Measurements from ENCODE around the gene RAD51. TPM values are rescaled to one million over a fixed set of nuclear protein-coding genes. Genes with fewer than 3 reads are reported as not detected.
A peak's percentile ranks its signal among the peaks of the same experiment; 100 is the strongest.

RAD51 gene
- total RNA-seq, 4 donors from 2014 or later: 1.9 to 8.5 (median 4.5) TPM

DNA sequence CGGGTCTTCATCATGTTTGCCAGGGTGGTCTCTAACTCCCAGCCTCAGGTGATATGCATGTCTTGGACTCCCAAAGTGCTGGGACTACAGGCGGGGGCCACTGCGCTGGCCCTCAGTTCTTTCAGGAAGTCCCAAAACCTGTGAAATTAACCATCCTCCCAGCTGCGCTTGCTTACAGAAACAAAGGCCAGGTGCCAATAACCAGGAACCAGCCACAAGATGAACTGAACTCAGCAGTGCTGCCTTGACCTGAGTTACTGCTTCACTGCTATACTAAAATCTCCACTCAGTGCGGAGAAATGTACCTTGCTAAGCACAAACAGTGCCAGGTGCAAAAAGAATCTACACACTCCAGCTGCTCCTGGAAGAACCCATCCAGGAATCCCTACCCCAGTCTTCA, 65.0 kb downstream of the RAD51 start:
- intact Hi-C loops (cut with DNase I): no loop called here
- no peak overlapping the region for H3K4me3 ChIP-seq
- H3K27ac ChIP-seq: no peak overlapping the region
- no peaks in the 10 kb centered on the region for H3K36me3 ChIP-seq
- H3K9me3 ChIP-seq: no peaks in the 10 kb centered on the region
- DNase-seq: no peak
- H3K4me1 ChIP-seq: peaks cover 19 to 33% (median 23%) of the 10 kb centered on the region in 3 donors
- TF ChIP-seq POLR2A (IDR thresholded peaks at IDR 0.05): no peak
- no peak for TF ChIP-seq CTCF (IDR thresholded peaks at IDR 0.05)
- 81 to 91% methylated on average over 2 to 5 of the region's 5 CpGs for whole genome bisulfite sequencing, 2 donors
- no peaks in the 10 kb centered on the region for H3K27me3 ChIP-seq

GRCh38 chr15:40762919-40763800, 68.2 kb downstream of the RAD51 start:
- 34 to 40% methylated on average over 19 to 35 of the region's 55 CpGs for WGBS, 2 donors
- no peak for DNase-seq
- peak overlapping the region; percentile 35 to 84 (median 52) for H3K4me3 ChIP-seq
- TF ChIP-seq POLR2A (IDR thresholded peaks at IDR 0.05) (no peak), CTCF (IDR thresholded peaks at IDR 0.05) (no peak)
- intact Hi-C loops (cut with DNase I): no loop called here
- H3K27me3 ChIP-seq: no peaks in the 10 kb centered on the region
- H3K27ac ChIP-seq: peak overlapping the region; percentile 86 to 96 (median 90)
- no peaks in the 10 kb centered on the region for H3K9me3 ChIP-seq
- H3K36me3 ChIP-seq: peaks cover 4 to 14% (median 8%) of the 10 kb centered on the region in 3 donors
- peaks cover 49 to 58% (median 54%) of the 10 kb centered on the region in 3 donors for H3K4me1 ChIP-seq

DNA sequence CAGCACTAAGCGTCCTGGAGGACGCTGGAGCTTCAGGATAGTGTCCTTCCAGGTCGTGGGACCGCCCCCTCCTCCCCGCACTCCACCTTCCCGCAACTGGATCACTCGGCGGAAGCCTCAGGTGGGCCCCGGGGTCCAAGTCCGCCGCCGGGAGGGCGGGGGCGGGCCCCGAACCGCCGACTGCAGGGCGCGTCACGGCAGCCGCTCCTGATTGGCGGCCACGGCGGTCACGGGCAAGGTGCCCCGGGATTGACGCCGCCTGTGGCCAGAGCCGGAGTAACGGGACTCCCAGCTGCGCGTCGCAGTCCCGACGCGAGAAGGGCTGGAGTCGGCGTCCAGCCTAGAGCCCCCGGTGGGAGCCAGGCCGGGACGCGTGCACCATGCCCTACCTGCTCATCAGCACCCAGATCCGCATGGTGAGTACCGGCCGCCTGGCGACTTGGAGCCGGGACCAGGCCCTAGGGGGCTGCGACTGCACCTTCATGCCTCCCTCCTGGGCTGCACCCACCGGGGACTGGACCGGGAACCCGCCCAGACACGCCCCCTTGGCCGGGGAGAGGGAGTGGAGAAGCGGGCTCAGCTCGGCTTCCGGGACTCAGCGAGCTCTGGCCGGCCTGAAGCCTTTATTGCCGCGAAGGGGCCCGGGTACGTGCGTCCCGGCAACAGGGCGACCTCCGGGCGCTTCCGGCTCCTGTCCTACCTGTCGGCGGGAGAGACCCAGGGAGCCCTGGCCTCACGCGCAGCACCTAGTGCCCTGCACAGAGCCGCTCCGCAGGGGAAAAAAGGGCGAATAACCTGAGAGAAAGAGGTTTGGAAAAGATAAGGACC, 69.0 kb downstream of the RAD51 start, which contains the start of gene GCHFR:
GCHFR (plus strand) TSS at position 268 of the 828 bp plus-strand sequence; CDS start at position 381, 113 bp downstream.
- no peak for DNase-seq
- intact Hi-C loops (cut with DNase I): no loop called here
- Histone ChIP-seq H3K4me3 (peak within 1 kb of the TSS; percentile 35 to 84 (median 52)), H3K4me1 (peaks cover 58 to 66% (median 62%) of the 10 kb centered on the region in 3 donors), H3K9me3 (no peaks in the 10 kb centered on the region), H3K36me3 (peaks cover 4 to 16% (median 8%) of the 10 kb centered on the region in 3 donors), H3K27me3 (no peaks in the 10 kb centered on the region), H3K27ac (peak within 1 kb of the TSS; percentile 86 to 96 (median 90))
- WGBS, 2 donors: 0 to 5% methylated on average over 3 to 10 of the region's 75 CpGs
- TF ChIP-seq POLR2A (IDR thresholded peaks at IDR 0.05) (peak in 2 of 4 donors; percentile 37 to 73), CTCF (IDR thresholded peaks at IDR 0.05) (peak in 4 of 6 experiments; percentile 14 to 45 (median 35))

DNA sequence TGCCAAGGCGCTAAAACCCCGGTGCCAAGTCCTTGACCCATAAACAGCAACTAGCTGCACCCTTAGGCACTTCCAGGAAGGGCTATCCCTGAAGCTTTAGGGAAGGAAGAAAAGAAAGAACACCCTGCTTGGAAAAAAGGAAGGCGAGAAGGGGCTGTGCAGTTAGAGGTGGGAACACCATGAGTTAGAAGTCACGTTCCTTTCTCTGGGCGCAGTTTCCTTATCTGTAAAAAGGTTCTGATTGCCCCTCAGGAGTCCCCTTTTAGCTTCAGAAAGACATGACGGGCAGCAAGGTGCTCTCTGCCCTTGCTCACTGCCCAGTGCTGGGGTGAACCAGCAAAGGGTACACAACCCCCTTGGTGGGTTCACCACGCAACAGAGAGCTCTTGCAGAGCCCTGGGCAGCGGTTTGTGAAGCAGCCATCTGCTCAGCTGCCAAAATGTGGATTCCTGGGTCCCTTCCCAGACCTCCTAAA, 69.7 kb downstream of the RAD51 start:
- peak overlapping the region; percentile 35 to 84 (median 52) for H3K4me3 ChIP-seq
- DNase-seq: no peak
- no peaks in the 10 kb centered on the region for H3K9me3 ChIP-seq
- H3K27ac ChIP-seq: peak overlapping the region; percentile 86 to 96 (median 90)
- H3K4me1 ChIP-seq: peaks cover 64 to 73% (median 66%) of the 10 kb centered on the region in 3 donors
- TF ChIP-seq POLR2A (IDR thresholded peaks at IDR 0.05) (no peak), CTCF (IDR thresholded peaks at IDR 0.05) (no peak)
- WGBS, 2 donors: 32 to 39% methylated on average over 6 to 7 of the region's 8 CpGs
- intact Hi-C loops (cut with DNase I): no loop called here
- no peaks in the 10 kb centered on the region for H3K27me3 ChIP-seq
- H3K36me3 ChIP-seq: peaks cover 4 to 16% (median 8%) of the 10 kb centered on the region in 3 donors

Data from esophagus squamous epithelium (tissue), 5 donors.